Colonic mucosa (tissue), 4 donors: ENCODE results near the gene CHP1. TPM values are rescaled to one million over a fixed set of nuclear protein-coding genes. Genes with fewer than 3 reads are reported as not detected.
"Not testable (repeated sequence)": the region's sequence is repeated elsewhere in the genome, so short reads cannot be mapped to it uniquely, and the experiment has no call there.

ENCODE experiments used
- DNase-seq: peaks from one replicate; pipeline ENCODE4 v3.0.0-alpha.2; 2020
- H3K27ac ChIP-seq: fragments of 200-600 bp; one replicate; pipeline ENCODE4 v1.8.0; 2021
- H3K27me3 ChIP-seq: fragments of 200-600 bp; one replicate; pipeline ENCODE4 v1.8.0; 2021
- H3K36me3 ChIP-seq: fragments of 200-600 bp; one replicate; pipeline ENCODE4 v1.8.0; 2021
- H3K4me1 ChIP-seq: fragments of 200-600 bp; one replicate; pipeline ENCODE4 v1.8.0; 2021; ENCODE audit warnings: mild to moderate bottlenecking
- H3K4me3 ChIP-seq: fragments of 200-600 bp; one replicate; pipeline ENCODE4 v1.8.0; 2021
- H3K9ac ChIP-seq, 2 donors: one replicate each; pipeline ENCODE4 v1.7.0; 2013; ENCODE audit warnings: control low read depth in 2 of 2, low read depth in 2 of 2, low read length in 2 of 2
- H3K9me3 ChIP-seq: fragments of 200-600 bp; one replicate; pipeline ENCODE4 v1.8.0; 2021
- CTCF ChIP-seq: fragments of 200-600 bp; IDR thresholded peaks from one replicate; pipeline ENCODE4 v1.8.0; 2022; ENCODE audit warnings: antibody characterized with exemption, mild to moderate bottlenecking
- intact Hi-C: fragments of 100-400 bp; cut with DNase I; formaldehyde crosslinking; loops from one replicate; pipeline ENCODE4 v1.14.1; 2022
- total RNA-seq, 2 donors: library from RNA; stranded (reverse); fragmentation: NEBNext Ultra II Directional in 1 of 2; extraction: Animal tissue kit (Norgen Biotek cat#: 25700) in 1 of 2; gene quantifications; one replicate each; pipeline ENCODE4 v1.2.1, GENCODE V29; 2021
- donor health status: healthy.
- donor health status: DM: no; HTN: no; CAD: no.
- donor health status: DM: no; HTN: no; CAD: no.

Gene CHP1
- total RNA-seq, 2 donors from 2014 or later = 251 to 388 TPM

GRCh38 chr15:41289953-41290352 is 58.9 kb downstream of the CHP1 start:
- Histone ChIP-seq H3K9me3 (no peaks in the 10 kb centered on the region), H3K4me3 (no peak overlapping the region), H3K9ac (no peak overlapping the region), H3K36me3 (peaks cover 7% of the 10 kb centered on the region), H3K27me3 (no peaks in the 10 kb centered on the region), H3K27ac (no peak overlapping the region), H3K4me1 (no peaks in the 10 kb centered on the region)
- intact Hi-C loops = no loop called here
- TF ChIP-seq CTCF = no peak
- no peak for DNase-seq

GRCh38 chr15:41291065-41291631 is 60.1 kb downstream of the CHP1 start:
- intact Hi-C loops = no loop called here

GRCh38 chr15:41292521-41292920 is 61.5 kb downstream of the CHP1 start:
- intact Hi-C loops = no loop called here
- Histone ChIP-seq H3K27ac (no peak overlapping the region), H3K4me1 (no peaks in the 10 kb centered on the region), H3K4me3 (no peak overlapping the region), H3K27me3 (no peaks in the 10 kb centered on the region), H3K9ac (no peak overlapping the region), H3K9me3 (no peaks in the 10 kb centered on the region), H3K36me3 (no peaks in the 10 kb centered on the region)
- DNase-seq = no peak
- TF ChIP-seq CTCF = no peak

More at GRCh38 chr15:41291065-41291631, 60.1 kb downstream of the CHP1 start:
- H3K9ac ChIP-seq = no peak overlapping the region
- DNase-seq = no peak
- no peaks in the 10 kb centered on the region for H3K9me3 ChIP-seq
- peaks cover 4% of the 10 kb centered on the region for H3K36me3 ChIP-seq
- no peaks in the 10 kb centered on the region for H3K27me3 ChIP-seq
- no peaks in the 10 kb centered on the region for H3K4me1 ChIP-seq
- TF ChIP-seq CTCF = no peak
- no peak overlapping the region for H3K27ac ChIP-seq
- no peak overlapping the region for H3K4me3 ChIP-seq

- H3K9ac ChIP-seq, intact Hi-C loops, H3K9me3 ChIP-seq, H3K4me3 ChIP-seq, DNase-seq, H3K36me3 ChIP-seq, H3K27ac ChIP-seq, H3K27me3 ChIP-seq, H3K4me1 ChIP-seq: not testable (repeated sequence)
Measured at GRCh38 chr15:41301139-41301538, 70.1 kb downstream of the CHP1 start.

- Histone ChIP-seq H3K9me3 (no peaks in the 10 kb centered on the region), H3K4me3 (no peak overlapping the region), H3K27me3 (no peaks in the 10 kb centered on the region), H3K4me1 (no peaks in the 10 kb centered on the region), H3K36me3 (no peaks in the 10 kb centered on the region), H3K27ac (no peak overlapping the region), H3K9ac (no peak overlapping the region)
- intact Hi-C loops = no loop called here
- TF ChIP-seq CTCF = no peak
- DNase-seq = no peak
Measured at GRCh38 chr15:41301587-41301986, 70.5 kb downstream of the CHP1 start.

- Histone ChIP-seq H3K4me3 (no peak overlapping the region), H3K9ac (no peak overlapping the region), H3K27ac (no peak overlapping the region), H3K4me1 (no peaks in the 10 kb centered on the region), H3K27me3 (no peaks in the 10 kb centered on the region), H3K36me3 (no peaks in the 10 kb centered on the region), H3K9me3 (no peaks in the 10 kb centered on the region)
- TF ChIP-seq CTCF = no peak
- intact Hi-C loops = no loop called here
- DNase-seq = no peak
Measured at GRCh38 chr15:41304149-41304770, 73.2 kb downstream of the CHP1 start.
